SK-N-SH (cell line): Measurements from ENCODE around the gene HTR2B. TPM values are rescaled to one million over a fixed set of nuclear protein-coding genes. Genes with fewer than 3 reads are reported as not detected.

Experiments used
- CTCF ChIA-PET: fragments of 300-600, 350-600 bp; formaldehyde crosslinking; extraction: SDS; loops from one replicate; lab custom pipeline; 2021; lab: Yijun Ruan, JAX
- POLR2A ChIA-PET: fragments of 350-600 bp; sonication (Branson Sonifier 250); formaldehyde crosslinking; extraction: SDS; loops from one replicate; lab custom pipeline; 2020; ENCODE audit warnings: antibody characterized with exemption, inconsistent platforms; lab: Yijun Ruan, JAX
- DNase-seq: peaks from one replicate; pipeline ENCODE4 v3.0.0; 2012
- H2AFZ ChIP-seq: fragments of 200-600 bp; sonication (generic); 2 replicates; pipeline ENCODE4 v1.8.1; 2016; ENCODE audit warnings: antibody characterized with exemption, mild to moderate bottlenecking, low read depth
- H3F3A ChIP-seq: fragments of 200-600 bp; sonication (generic); replicated peaks from 2 replicates; pipeline ENCODE3; 2016; ENCODE audit warnings: antibody characterized with exemption, mild to moderate bottlenecking; ENCODE audit not compliant: insufficient read depth
- H3K27ac ChIP-seq, 2 experiments: fragments of 200-500 bp in 1 of 2; fragments of 200-600 bp in 1 of 2; sonication (Bioruptor generic) in 1 of 2; sonication (generic), shearing (Covaris generic) in 1 of 2; 2 replicates each; pipeline versions ENCODE4 v1.5.1 to v1.6.1; 2014 to 2016; ENCODE audit warnings: low read depth in 2 of 2, inconsistent platforms in 1 of 2, low read length in 1 of 2, mild to moderate bottlenecking in 1 of 2, mixed read lengths in 1 of 2
- H3K27me3 ChIP-seq: fragments of 200-600 bp; sonication (generic), shearing (Covaris generic); 2 replicates; pipeline ENCODE4 v1.6.1; 2016; ENCODE audit warnings: mixed run types; ENCODE audit not compliant: insufficient read depth
- H3K36me3 ChIP-seq, 2 experiments: fragments of 200-500 bp in 1 of 2; fragments of 200-600 bp in 1 of 2; sonication (Bioruptor generic) in 1 of 2; sonication (generic) in 1 of 2; replicated peaks in 1 of 2; 2 replicates each; pipeline versions ENCODE3 to v1.5.1; 2014 to 2016; ENCODE audit warnings: low read length in 1 of 2, mild to moderate bottlenecking in 1 of 2; ENCODE audit not compliant: insufficient read depth in 2 of 2, control insufficient read depth in 1 of 2
- H3K4me1 ChIP-seq, 2 experiments: fragments of 200-500 bp in 1 of 2; fragments of 200-600 bp in 1 of 2; sonication (Bioruptor generic) in 1 of 2; sonication (generic), shearing (Covaris generic) in 1 of 2; 2 replicates each; pipeline versions ENCODE4 v1.5.1 to v1.6.1; 2014 to 2016; ENCODE audit warnings: low read depth in 1 of 2, low read length in 1 of 2, mixed run types in 1 of 2; ENCODE audit not compliant: insufficient read depth in 2 of 2, control insufficient read depth in 1 of 2
- H3K4me2 ChIP-seq: fragments of 200-600 bp; sonication (generic), shearing (Covaris generic); 2 replicates; pipeline ENCODE4 v1.6.1; 2017; ENCODE audit warnings: mixed run types
- H3K4me3 ChIP-seq, 2 experiments: fragments of 200-500 bp in 1 of 2; fragments of 200-600 bp in 1 of 2; sonication (Bioruptor generic) in 1 of 2; sonication (generic), shearing (Covaris generic) in 1 of 2; 2 replicates each; pipeline versions ENCODE4 v1.5.1 to v1.8.1; 2014 to 2016; ENCODE audit warnings: low read depth in 2 of 2, inconsistent platforms in 1 of 2, low read length in 1 of 2, mild to moderate bottlenecking in 1 of 2, mixed read lengths in 1 of 2, moderate library complexity in 1 of 2
- H3K79me2 ChIP-seq: fragments of 200-600 bp; sonication (generic); 2 replicates; pipeline ENCODE4 v1.8.1; 2017; ENCODE audit warnings: mild to moderate bottlenecking; ENCODE audit not compliant: insufficient read depth
- H3K9ac ChIP-seq: fragments of 200-600 bp; sonication (generic); 2 replicates; pipeline ENCODE4 v1.6.1; 2017; ENCODE audit warnings: mixed run types
- H3K9me2 ChIP-seq: fragments of 200-600 bp; sonication (generic); 2 replicates; pipeline ENCODE4 v1.6.1; 2017; ENCODE audit warnings: mixed run types
- H3K9me3 ChIP-seq: fragments of 200-600 bp; sonication (generic); 2 replicates; pipeline ENCODE4 v1.6.1; 2017; ENCODE audit warnings: mixed run types, mild to moderate bottlenecking, moderate library complexity
- H4K20me1 ChIP-seq: fragments of 200-600 bp; sonication (generic); 2 replicates; pipeline ENCODE4 v1.6.1; 2017; ENCODE audit warnings: mild to moderate bottlenecking, mixed run types; ENCODE audit not compliant: insufficient read depth
- CHD2 ChIP-seq: fragments of 150-350 bp; IDR thresholded peaks from 2 replicates; pipeline ENCODE4 v1.6.1; 2018; ENCODE audit warnings: low read length; ENCODE audit not compliant: partially characterized antibody
- ELF1 ChIP-seq: IDR thresholded peaks from 2 replicates; pipeline ENCODE4 v1.4.0; 2012
- EZH2phosphoT487 ChIP-seq: fragments of 200-600 bp; sonication (generic); IDR thresholded peaks from 2 replicates; pipeline ENCODE4 v1.6.1; 2017; ENCODE audit warnings: low read depth, mixed run types, mild to moderate bottlenecking, antibody characterized with exemption, moderate library complexity, borderline replicate concordance
- FOXJ3 ChIP-seq: sonication (generic); formaldehyde crosslinking; IDR thresholded peaks from 2 replicates; pipeline ENCODE4 v1.5.1; 2020; ENCODE audit warnings: mild to moderate bottlenecking, missing genetic modification reagents
- FOXM1 ChIP-seq: IDR thresholded peaks from 2 replicates; pipeline ENCODE4 v1.4.0; 2012; ENCODE audit warnings: low read depth, mild to moderate bottlenecking
- GABPA ChIP-seq: IDR thresholded peaks from 2 replicates; pipeline ENCODE4 v1.4.0; 2012; ENCODE audit warnings: low read depth, mild to moderate bottlenecking
- GATA2 ChIP-seq: sonication (generic); formaldehyde crosslinking; IDR thresholded peaks from 2 replicates; pipeline ENCODE4 v1.5.0; 2020; ENCODE audit warnings: mild to moderate bottlenecking, missing genetic modification reagents
- MAX ChIP-seq: IDR thresholded peaks from 2 replicates; pipeline ENCODE4 v1.4.0; 2012; ENCODE audit warnings: low read depth
- PBX3 ChIP-seq: IDR thresholded peaks from 2 replicates; pipeline ENCODE4; 2012
- WGBS: methylation state at CpG from one replicate; pipeline ENCODE4 v1.1.6; 2017; ENCODE audit warnings: low lambda C conversion rate; 5-methylcytosine and 5-hydroxymethylcytosine counted together
- polyA plus RNA-seq, 3 experiments: library from polyadenylated mRNA; depleted of rRNA; stranded (reverse); fragments of >200 nt; gene quantifications; 2 replicates each; pipeline ENCODE4 v1.2.3, GENCODE V29; 2012
- small RNA-seq, 7 experiments: library from RNA; depleted of rRNA; stranded (forward); fragments of <200 nt; gene quantifications; one replicate each; pipeline ENCODE3, GENCODE V24; 2012
- TF ChIP-seq, protein P1 (sequence below): IDR thresholded peaks from 2 replicates; pipeline ENCODE4 v1.4.0; 2012; ENCODE audit warnings: low read depth, borderline replicate concordance

The HTR2B gene
- polyA plus RNA-seq, 1 of the 3 experiments (the other 2 are of a cell fraction): 0.25 TPM

- POLR2A ChIA-PET: no interaction called here
- CTCF ChIA-PET: interaction anchor here (1.1 kb wide), 1 partner anchor 26 kb away, joined by 3 read pairs; no protein-coding TSS in a partner anchor
- Histone ChIP-seq H3K36me3 (peaks cover 27% of the 10 kb centered on the region in 2 experiments), H3K4me2 (peak overlapping the region; percentile 88), H2AFZ (no peak overlapping the region), H3K9ac (no peak overlapping the region; the same call in 1 of the 2 replicates), H3K4me3 (no peak overlapping the region), H3K9me2 (no peaks in the 10 kb centered on the region), H3K9me3 (no peaks in the 10 kb centered on the region), H3K79me2 (peaks cover 73% of the 10 kb centered on the region), H3K4me1 (peaks cover 12 to 15% of the 10 kb centered on the region in 2 experiments; a peak in 3 of 4 replicates), H3K27ac (0 out of 4 replicates have a peak overlapping the region, but pooled peaks of 1 of the 2 experiments have one; percentile 0), H3K27me3 (no peaks in the 10 kb centered on the region), H3F3A (no peaks in the 10 kb centered on the region), H4K20me1 (peaks cover 29% of the 10 kb centered on the region)
- 76% methylated on average over 4 of the region's 4 CpGs for WGBS
- DNase-seq: no peak
- TF ChIP-seq EZH2phosphoT487: no peak
- TF ChIP-seq GABPA: no peak
- TF ChIP-seq, protein P1, sequence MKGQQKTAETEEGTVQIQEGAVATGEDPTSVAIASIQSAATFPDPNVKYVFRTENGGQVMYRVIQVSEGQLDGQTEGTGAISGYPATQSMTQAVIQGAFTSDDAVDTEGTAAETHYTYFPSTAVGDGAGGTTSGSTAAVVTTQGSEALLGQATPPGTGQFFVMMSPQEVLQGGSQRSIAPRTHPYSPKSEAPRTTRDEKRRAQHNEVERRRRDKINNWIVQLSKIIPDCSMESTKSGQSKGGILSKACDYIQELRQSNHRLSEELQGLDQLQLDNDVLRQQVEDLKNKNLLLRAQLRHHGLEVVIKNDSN: no peak
- no peak for TF ChIP-seq MAX
- no peak for TF ChIP-seq GATA2 (CRISPR knock-in tag)
- no peak for TF ChIP-seq ELF1
- TF ChIP-seq CHD2: no peak
- TF ChIP-seq FOXJ3 (CRISPR knock-in tag): no peak
- no peak for TF ChIP-seq FOXM1
- no peak for TF ChIP-seq PBX3
These were observed 65.9 kb downstream of the HTR2B start for GRCh38 chr2:231058761-231059550.

Small RNA genes within 50 kb of the gene (small RNA-seq; reads per million reads assigned to genes)
- 0 reads per million in 7 experiments for gene RNU1-93P

Other genes starting within 250 kb of the HTR2B start
- not detected in 2 replicates for gene GPR55, start 199.8 kb downstream of the HTR2B start, polyA plus RNA-seq (2012; rRNA removed)
- gene SPATA3, start 128.9 kb downstream of the HTR2B start, polyA plus RNA-seq (2012; rRNA removed): not detected in 2 replicates
- 0.32 and 0.35 TPM in 2 replicates for gene C2orf72, start 87.5 kb downstream of the HTR2B start, polyA plus RNA-seq (2012; rRNA removed)
- 92.3 and 124 TPM in 2 replicates for gene PSMD1, start 68.2 kb downstream of the HTR2B start, polyA plus RNA-seq (2012; rRNA removed)
- gene ARMC9, start 73.6 kb upstream of the HTR2B start, polyA plus RNA-seq (2012; rRNA removed): 25.3 and 38.5 TPM in 2 replicates